GM12864 (cell line): ENCODE results near the gene NUTM2D.
"Not testable (repeated sequence)": the region's sequence is repeated elsewhere in the genome, so short reads cannot be mapped to it uniquely, and the experiment has no call there.

ENCODE experiments used
- DNase-seq: peaks from one replicate; pipeline ENCODE4 v3.0.0-alpha.2; 2011; ENCODE audit warnings: low read depth
- H3K4me3 ChIP-seq: 2 replicates; pipeline ENCODE4 v1.5.1; 2011; ENCODE audit warnings: mild to moderate bottlenecking, low read depth, low read length, control low read depth

Gene NUTM2D, protein sequence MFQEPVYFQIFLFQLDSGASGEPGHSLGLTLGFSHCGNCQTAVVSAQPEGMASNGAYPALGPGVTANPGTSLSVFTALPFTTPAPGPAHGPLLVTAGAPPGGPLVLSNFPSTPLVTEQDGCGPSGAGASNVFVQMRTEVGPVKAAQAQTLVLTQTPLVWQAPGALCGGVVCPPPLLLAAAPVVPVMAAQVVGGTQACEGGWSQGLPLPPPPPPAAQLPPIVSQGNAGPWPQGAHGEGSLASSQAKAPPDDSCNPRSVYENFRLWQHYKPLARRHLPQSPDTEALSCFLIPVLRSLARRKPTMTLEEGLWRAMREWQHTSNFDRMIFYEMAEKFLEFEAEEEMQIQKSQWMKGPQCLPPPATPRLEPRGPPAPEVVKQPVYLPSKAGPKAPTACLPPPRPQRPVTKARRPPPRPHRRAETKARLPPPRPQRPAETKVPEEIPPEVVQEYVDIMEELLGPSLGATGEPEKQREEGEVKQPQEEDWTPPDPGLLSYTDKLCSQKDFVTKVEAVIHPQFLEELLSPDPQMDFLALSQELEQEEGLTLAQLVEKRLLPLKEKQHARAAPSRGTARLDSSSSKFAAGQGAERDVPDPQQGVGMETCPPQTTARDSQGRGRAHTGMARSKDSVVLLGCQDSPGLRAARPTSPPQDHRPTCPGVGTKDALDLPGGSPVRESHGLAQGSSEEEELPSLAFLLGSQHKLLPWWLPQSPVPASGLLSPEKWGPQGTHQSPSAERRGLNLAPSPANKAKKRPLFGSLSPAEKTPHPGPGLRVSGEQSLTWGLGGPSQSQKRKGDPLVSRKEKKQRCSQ

DNA sequence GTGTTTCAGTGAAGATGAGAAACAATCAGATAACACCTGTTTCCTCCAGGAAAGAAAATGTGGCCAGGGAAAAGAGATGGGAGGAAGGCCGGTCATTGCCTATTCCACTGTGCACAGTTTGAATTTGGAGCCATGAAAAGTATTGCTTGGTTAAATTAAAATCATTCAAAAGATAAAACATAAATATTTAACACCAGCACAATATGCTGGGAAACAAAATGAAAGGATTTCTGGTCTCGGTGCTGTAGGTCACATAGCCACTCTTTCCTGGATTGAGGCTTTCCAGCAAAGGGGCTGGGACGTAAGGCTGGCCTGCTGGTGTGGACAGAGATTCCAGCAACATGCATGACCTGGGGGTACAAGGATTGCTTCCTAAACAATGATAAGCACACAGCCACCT, at the start of gene NUTM2D:
TSS of gene NUTM2D (plus strand) at position 301 of the 400 bp plus-strand sequence. CDS start 522 bp downstream, outside the sequence.
- not testable (repeated sequence) for H3K4me3 ChIP-seq, DNase-seq

DNA sequence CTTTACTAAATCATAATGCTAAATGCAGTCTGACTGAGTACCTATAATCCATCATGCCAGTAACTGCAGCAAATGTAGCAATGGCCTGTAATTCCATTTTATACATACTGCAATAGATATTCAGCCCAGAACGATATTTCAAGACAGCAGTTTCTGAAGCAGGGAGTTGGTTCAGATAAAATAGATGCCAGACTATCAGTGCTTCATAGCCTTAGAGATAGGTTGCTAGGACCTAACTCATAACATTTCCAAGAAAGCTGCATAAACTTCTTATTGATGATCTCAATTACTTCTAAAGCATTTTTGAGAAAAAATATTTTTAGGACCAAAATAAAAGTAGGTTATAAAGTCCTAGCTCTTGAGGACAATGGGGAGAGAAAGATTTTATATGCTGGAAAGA, 48.8 kb upstream of the NUTM2D start:
- H3K4me3 ChIP-seq, DNase-seq: not testable (repeated sequence)

DNA sequence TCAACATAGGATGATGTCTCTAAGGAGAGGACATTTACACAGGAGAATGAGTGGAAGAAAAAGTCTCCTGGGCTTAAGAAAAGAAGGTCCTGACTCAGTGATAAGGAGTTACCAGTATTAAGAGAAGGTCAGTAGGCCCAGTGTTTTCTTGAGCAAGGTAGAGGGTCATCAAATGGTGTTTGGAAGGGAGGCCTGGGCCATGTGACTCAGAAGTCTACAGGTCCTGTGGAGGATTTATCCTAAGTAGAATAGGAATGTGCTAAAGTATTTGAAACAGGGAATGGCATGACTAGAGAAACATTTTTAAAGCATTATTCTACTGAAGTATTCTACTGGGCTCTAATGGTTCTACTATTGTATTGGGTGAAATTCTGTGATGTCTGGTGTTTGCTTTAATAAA, 47.9 kb upstream of the NUTM2D start:
- H3K4me3 ChIP-seq, DNase-seq: not testable (repeated sequence)

DNA sequence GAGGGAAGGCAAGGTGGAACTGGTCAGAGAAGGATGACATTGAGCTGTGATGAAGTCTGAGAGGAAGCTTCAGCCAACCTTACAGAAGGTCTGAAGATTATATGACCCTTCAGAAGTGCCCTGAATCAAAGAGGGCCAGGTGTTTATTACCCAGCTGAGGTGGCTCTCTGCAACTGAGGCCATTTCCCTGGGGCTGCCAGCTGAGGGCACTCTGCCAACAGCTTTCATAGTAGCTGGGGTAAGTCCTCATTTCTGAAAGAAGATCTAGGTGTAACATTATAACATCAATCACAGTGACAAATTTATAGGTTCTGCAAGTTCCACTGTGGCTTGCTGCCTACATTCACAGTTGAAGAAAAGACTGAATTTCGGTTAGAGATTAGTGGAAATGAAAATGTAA, 46.0 kb upstream of the NUTM2D start:
- not testable (repeated sequence) for DNase-seq, H3K4me3 ChIP-seq

DNA sequence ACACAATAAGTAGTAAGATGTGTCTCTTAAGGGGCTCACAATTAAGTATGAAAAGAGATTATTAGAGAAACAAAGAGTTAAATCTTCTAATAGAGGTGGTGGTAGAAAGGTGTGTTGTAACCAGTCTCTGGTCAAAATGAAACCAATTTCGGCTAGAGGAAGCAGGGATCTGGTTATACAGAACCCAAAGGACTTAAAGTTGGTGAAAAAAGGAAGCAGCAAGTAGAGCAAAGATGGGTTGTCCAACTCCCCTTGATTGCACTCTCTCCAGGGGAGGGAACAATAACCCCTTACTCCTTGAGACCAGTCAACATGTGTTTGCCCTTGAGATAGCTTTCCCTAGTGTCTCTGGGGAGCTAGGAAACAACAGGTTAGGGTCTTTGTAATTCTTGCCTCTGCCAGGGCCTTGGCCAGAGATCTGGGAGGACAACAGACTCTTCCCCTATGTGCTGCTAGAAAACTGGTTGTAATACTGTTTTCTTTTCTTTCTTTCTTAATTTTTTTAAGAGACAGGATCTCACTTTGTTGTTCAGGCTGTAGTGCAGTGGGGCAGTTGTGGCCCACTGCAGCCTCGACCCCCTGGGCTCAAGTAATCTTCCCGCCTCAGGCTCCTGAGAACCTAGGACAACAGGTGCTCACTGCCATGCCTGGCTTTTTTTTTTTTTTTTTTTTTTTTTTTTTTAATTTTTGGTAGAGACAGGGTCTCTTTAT, 43.7 kb upstream of the NUTM2D start:
- not testable (repeated sequence) for H3K4me3 ChIP-seq, DNase-seq

DNA sequence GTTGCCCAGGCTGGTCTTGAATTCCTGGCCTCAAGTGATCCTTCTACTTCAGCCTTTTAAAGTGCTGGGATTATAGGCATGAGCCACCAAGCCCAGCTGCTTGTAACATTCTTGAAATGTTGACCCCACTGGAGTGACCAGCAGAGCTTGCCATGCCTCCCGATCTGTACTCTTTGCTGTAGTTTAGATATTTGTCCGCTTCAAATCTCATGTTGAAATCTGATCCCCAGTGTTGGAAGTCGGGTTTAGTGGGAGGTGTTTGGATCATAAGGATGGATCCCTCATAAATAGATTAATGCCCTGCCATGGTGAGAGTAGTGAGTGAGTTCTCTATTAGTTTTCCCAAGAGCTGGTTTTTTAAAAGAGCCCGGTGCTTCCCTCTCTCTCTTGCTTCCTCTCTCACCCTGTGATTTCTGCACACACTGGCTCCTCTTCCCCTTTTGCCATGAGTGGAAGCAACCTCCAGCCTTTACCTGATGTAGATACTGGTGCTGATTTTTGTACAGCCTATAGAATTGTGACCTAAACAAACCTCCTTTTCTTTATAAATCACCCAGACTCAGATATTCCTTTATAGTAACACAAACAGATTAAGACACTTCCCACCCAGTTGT, 43.1 kb upstream of the NUTM2D start:
- not testable (repeated sequence) for DNase-seq, H3K4me3 ChIP-seq

DNA sequence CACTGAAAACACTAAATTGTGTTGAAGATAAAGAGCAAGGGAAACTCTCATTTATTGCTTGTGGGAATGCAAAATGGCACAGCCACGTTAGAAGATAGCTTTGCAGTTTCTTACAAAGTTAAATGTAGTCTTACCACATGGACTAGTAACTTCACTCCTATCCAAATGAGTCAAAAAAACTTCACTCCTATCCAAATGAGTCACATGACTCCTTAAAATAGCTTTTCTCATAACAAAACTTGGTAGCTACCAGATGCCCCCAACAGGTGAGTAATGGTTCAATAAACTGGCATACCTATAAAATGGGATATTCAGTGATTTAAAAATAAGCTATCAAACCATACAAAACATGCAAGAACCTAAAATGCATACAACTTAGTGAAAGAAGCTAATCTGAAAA, 36.0 kb upstream of the NUTM2D start:
- H3K4me3 ChIP-seq, DNase-seq: not testable (repeated sequence)

DNA sequence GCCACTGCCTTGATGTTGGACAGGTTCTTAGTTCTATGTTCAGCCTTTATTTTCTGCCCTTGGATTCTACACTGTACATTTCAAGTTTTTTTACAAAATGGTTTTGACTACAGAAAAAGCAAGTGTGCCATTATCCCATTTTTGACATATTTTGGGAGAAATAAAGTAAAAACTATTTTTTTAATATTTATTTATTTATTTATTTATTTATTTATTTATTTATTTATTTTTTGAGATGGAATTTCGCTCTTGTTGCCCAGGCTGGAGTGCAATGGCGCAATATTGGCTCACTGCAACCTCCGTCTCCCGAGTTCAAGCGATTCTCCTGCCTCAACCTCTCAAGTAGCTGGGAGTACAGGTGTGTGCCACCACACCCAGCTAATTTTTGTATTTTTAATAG, 33.0 kb upstream of the NUTM2D start:
- DNase-seq, H3K4me3 ChIP-seq: not testable (repeated sequence)

DNA sequence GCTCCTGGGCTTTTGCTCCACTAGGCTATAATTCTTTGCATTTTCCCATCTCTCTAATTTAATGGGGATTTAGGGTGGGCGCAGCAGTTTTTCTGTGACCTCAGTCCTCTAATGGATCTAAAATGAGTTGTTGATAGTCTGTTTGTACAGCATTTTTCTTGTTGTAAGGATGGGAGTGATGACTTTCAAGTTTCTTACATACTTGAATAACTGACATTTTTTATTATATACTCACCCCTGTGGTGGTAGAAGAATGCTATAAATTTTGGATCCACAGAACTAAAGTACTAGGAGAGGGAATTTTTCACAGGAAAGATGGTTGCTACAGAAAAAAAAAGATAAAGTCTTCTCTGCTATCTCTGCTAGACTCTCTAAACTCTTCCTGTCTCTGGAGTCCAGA, 29.6 kb upstream of the NUTM2D start:
- DNase-seq = not testable (repeated sequence)

DNA sequence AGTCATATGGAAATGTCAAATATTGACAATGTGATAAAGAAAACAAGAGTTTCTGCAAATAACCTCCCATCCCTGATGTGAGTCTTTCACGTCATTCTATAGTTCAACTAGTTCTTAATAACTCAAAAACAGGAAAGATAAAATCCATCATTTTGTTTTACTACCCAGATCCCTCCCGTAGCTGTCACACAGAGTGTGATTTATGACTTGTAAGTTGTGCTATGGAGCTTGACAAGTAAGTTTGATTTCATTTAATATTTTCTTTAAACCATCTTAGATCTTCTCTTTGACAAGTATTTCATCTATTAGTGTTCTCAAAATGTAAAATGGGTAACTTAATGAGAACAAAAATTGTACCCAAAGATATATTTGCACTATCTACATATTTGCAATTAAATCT, 28.4 kb upstream of the NUTM2D start:
- H3K4me3 ChIP-seq, DNase-seq: not testable (repeated sequence)

More for the DNA sequence above, 29.6 kb upstream of the NUTM2D start:
- not testable (repeated sequence) for H3K4me3 ChIP-seq

DNA sequence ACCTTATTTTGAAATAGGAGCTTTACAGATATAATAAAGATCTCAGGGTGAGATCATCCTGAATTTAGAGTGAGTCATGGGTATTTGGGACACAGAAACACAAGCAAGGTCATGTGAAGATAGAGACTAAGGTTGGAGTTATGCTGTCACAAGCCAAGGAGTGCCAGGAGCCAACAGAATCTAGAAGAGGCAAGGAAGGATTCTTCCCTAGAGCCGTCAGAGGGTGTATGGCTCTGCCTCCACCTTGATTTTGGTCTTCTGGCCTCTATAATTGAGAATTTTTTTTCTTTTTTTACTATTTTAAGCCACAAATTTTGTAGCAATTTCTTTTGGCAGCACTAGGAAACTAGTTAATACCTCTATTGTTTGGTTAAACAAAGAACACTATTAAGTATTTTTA, 24.9 kb upstream of the NUTM2D start:
- not testable (repeated sequence) for DNase-seq, H3K4me3 ChIP-seq

DNA sequence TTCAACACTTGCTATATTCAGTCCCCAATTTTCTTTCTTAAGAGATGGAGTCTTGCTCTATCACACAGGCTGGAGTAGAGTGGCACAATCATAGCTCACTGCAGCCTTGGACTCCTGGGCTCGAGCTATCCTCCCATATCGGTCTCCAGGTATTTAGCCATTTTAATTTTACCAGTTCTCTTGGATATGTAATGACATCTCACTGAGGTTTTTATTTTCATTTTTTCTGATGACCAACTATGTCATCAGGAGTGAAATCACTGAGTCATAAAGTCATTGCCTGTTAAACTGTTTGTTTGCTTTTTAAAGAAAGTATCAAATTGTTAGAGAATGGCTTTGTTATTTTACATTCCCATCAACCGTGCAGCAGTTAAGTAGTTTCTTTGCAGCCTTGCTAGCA, 17.1 kb upstream of the NUTM2D start:
- not testable (repeated sequence) for DNase-seq

DNA sequence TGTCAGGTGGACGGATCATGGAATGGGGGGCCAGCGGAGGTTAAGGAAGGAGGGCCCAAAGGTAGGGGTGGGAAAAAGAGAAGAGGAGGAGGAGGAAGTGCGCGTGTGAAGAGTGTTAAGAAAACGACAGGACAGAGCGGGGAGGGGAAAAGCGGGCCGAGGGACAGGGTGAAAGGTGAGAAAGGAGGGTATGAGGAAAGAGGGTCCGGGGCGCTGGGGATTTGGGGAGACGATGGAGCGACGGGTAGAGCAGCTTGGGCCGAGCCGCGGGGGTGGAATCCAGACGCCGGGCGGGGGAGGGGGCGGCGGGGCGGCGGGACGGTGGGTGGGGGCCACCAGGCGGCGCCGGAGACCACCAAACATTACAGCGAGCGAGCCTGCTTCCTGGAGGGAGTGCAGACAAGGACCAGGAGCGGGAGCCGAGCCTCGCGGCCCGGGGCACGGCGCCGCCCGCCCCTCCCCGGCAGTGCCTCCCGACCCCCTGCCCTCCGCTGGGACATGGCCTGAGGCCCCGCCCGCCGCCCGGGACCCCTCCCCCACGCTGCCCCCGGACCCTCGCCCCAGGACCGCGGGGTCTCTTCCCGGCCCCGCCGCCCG, 15.9 kb upstream of the NUTM2D start:
- peak overlapping the region; percentile 67 for H3K4me3 ChIP-seq
- DNase-seq = not testable (repeated sequence)

More for the DNA sequence above, 17.1 kb upstream of the NUTM2D start:
- H3K4me3 ChIP-seq = not testable (repeated sequence)

DNA sequence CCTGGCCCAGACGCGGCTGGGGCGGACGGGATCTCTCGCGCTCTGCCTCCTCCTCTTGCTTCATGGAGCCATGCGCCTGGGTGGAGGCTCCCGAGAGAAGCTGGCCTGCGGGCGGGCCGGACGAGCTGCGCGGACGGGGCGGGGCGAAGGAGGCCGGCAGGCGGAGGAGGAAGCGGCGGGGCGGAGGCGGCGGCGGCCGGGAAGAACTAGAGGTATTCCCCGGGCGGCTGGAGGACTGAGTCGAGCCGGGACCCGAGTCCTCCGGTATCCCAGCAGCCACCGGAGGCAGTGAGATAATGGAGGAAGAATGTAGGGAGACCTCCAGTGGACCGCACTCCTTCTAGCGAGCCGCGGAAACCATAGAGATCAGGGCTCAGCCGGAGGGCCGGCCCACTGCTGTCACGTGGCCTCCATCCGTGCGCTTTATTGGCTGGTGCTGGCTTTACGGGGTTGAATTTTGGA, 15.3 kb upstream of the NUTM2D start:
- peak overlapping the region; percentile 67 for H3K4me3 ChIP-seq
- peak; percentile 67 for DNase-seq
